HCT116 (cell line): ENCODE data around the gene WDR70. TPM values are rescaled to one million over a fixed set of nuclear protein-coding genes. Genes with fewer than 3 reads are reported as not detected.

Experiments used
- ATAC-seq: fragments of 200-7000 bp; cut with Tn5 transposase; 2 replicates; pipeline ENCODE4 v1.9.1; 2020; ENCODE audit warnings: mild to moderate bottlenecking, moderate library complexity
- BruUV-seq: library from RNA; stranded (reverse); fragments of 400-500 nt; replicated peaks from 2 replicates; lab custom pipeline; 2021; lab: Mats Ljungman, UMichigan
- CTCF ChIA-PET: fragments of 300-600 bp; sonication (Branson Sonifier 250); formaldehyde crosslinking; loops from one replicate; lab custom pipeline; 2021; ENCODE audit warnings: antibody characterized with exemption; lab: Charles Lee
- POLR2A ChIA-PET: fragments of 300-600, 350-600 bp; sonication (Branson Sonifier 250); formaldehyde crosslinking; loops from one replicate; lab custom pipeline; 2021; ENCODE audit warnings: antibody characterized with exemption; lab: Charles Lee
- RAD21 ChIA-PET, 2 experiments: fragments of 300-600 bp; sonication (Branson Sonifier 250); formaldehyde crosslinking; loops; one replicate each; lab custom pipeline; 2023; ENCODE audit warnings: low total read pairs in 2 of 2; ENCODE audit not compliant: uncharacterized antibody in 2 of 2, unreplicated experiment in 2 of 2, low non-redundant PET in 1 of 2; lab: Charles Lee
- DNase-seq: peaks from one replicate; pipeline ENCODE4 v3.0.0-alpha.2; 2010; ENCODE audit warnings: low read depth, low spot score
- H2AFZ ChIP-seq: fragments of 200-600 bp; shearing (Covaris generic), sonication (generic); 2 replicates; pipeline ENCODE4 v1.6.1; 2017; ENCODE audit warnings: low read depth, mixed run types, mixed read lengths, antibody characterized with exemption, low read length; ENCODE audit not compliant: poor library complexity, severe bottlenecking
- H3K27ac ChIP-seq: 2 replicates; pipeline ENCODE4 v1.5.1; 2012; ENCODE audit warnings: low read depth, low read length
- H3K27me3 ChIP-seq: fragments of 200-600 bp; sonication (generic); 2 replicates; pipeline ENCODE4 v1.6.1; 2016; ENCODE audit warnings: mixed run types, low read length, mixed read lengths; ENCODE audit not compliant: insufficient read depth
- H3K36me3 ChIP-seq, 2 experiments: fragments of 200-500 bp in 1 of 2; fragments of 200-600 bp in 1 of 2; sonication (Bioruptor generic) in 1 of 2; sonication (generic) in 1 of 2; 2 replicates each; pipeline versions ENCODE4 v1.5.1 to v1.6.1; 2014 to 2016; ENCODE audit warnings: low read length in 2 of 2, inconsistent platforms in 1 of 2, mixed read lengths in 1 of 2, mixed run types in 1 of 2; ENCODE audit not compliant: insufficient read depth in 2 of 2, control insufficient read depth in 1 of 2
- H3K4me1 ChIP-seq, 2 experiments: fragments of 200-600 bp in 1 of 2; sonication (generic) in 1 of 2; 2 replicates each; pipeline versions ENCODE4 v1.5.1 to v1.6.1; 2012 to 2017; ENCODE audit warnings: low read length in 2 of 2, inconsistent platforms in 1 of 2, mild to moderate bottlenecking in 1 of 2, mixed read lengths in 1 of 2, mixed run types in 1 of 2, moderate library complexity in 1 of 2; ENCODE audit not compliant: insufficient read depth in 2 of 2, control insufficient read depth in 1 of 2
- H3K4me2 ChIP-seq: fragments of 200-600 bp; sonication (generic); 2 replicates; pipeline ENCODE4 v1.6.1; 2017; ENCODE audit warnings: mixed run types, low read length, mixed read lengths
- H3K4me3 ChIP-seq, 2 experiments: fragments of 200-600 bp in 1 of 2; sonication (generic) in 1 of 2; replicated peaks in 1 of 2; 2 replicates each; pipeline ENCODE4 v1.5.1; 2011 to 2016; ENCODE audit warnings: low read length in 2 of 2, control low read depth in 1 of 2, low read depth in 1 of 2, mild to moderate bottlenecking in 1 of 2, mixed read lengths in 1 of 2, mixed run types in 1 of 2
- H3K79me2 ChIP-seq: fragments of 200-600 bp; sonication (generic); 2 replicates; pipeline ENCODE4 v1.6.1; 2017; ENCODE audit warnings: mild to moderate bottlenecking, mixed run types, low read length, moderate library complexity, mixed read lengths; ENCODE audit not compliant: insufficient read depth
- H3K9ac ChIP-seq: fragments of 200-600 bp; sonication (generic); 2 replicates; pipeline ENCODE4 v1.6.1; 2016; ENCODE audit warnings: low read length, mixed read lengths
- H3K9me2 ChIP-seq: fragments of 200-600 bp; sonication (generic), shearing (Covaris generic); 2 replicates; pipeline ENCODE4 v1.6.1; 2017; ENCODE audit warnings: mixed run types, mild to moderate bottlenecking, moderate library complexity; ENCODE audit not compliant: insufficient read depth
- H3K9me3 ChIP-seq, 2 experiments: fragments of 200-500 bp in 1 of 2; fragments of 200-600 bp in 1 of 2; sonication (Bioruptor generic) in 1 of 2; sonication (generic) in 1 of 2; 2 replicates each; pipeline ENCODE4 v1.6.1; 2014 to 2017; ENCODE audit warnings: low read length in 2 of 2, mixed read lengths in 2 of 2, inconsistent platforms in 1 of 2, low read depth in 1 of 2, mild to moderate bottlenecking in 1 of 2, mixed run types in 1 of 2, moderate library complexity in 1 of 2; ENCODE audit not compliant: control insufficient read depth in 1 of 2, insufficient read depth in 1 of 2
- H4K20me1 ChIP-seq: fragments of 200-600 bp; sonication (generic), shearing (Covaris generic); 2 replicates; pipeline ENCODE4 v1.6.1; 2017; ENCODE audit warnings: mixed run types, mild to moderate bottlenecking, moderate library complexity; ENCODE audit not compliant: insufficient read depth
- CBX3 ChIP-seq: IDR thresholded peaks from 2 replicates; pipeline ENCODE4 v1.6.1; 2012; ENCODE audit warnings: low read depth
- CEBPB ChIP-seq: IDR thresholded peaks from 2 replicates; pipeline ENCODE4 v1.6.1; 2012; ENCODE audit warnings: low read depth
- EGR1 ChIP-seq: IDR thresholded peaks from 2 replicates; pipeline ENCODE4 v1.6.1; 2012; ENCODE audit warnings: low read depth
- ELF1 ChIP-seq: IDR thresholded peaks from 2 replicates; pipeline ENCODE4 v1.6.1; 2012; ENCODE audit warnings: low read depth, borderline replicate concordance
- EZH2 ChIP-seq: fragments of 200-600 bp; sonication (generic); IDR thresholded peaks from 2 replicates; pipeline ENCODE4 v1.6.1; 2017; ENCODE audit warnings: antibody characterized with exemption, mixed run types
- EZH2phosphoT487 ChIP-seq: fragments of 200-600 bp; IDR thresholded peaks from 2 replicates; pipeline ENCODE4 v1.6.1; 2018; ENCODE audit warnings: antibody characterized with exemption, borderline replicate concordance
- FOSL1 ChIP-seq: IDR thresholded peaks from 2 replicates; pipeline ENCODE4 v1.6.1; 2012; ENCODE audit warnings: low read depth
- JUND ChIP-seq: IDR thresholded peaks from 2 replicates; pipeline ENCODE4 v1.6.1; 2012
- POLR2A ChIP-seq: IDR thresholded peaks from 2 replicates; pipeline ENCODE4 v1.7.0; 2011; ENCODE audit warnings: borderline replicate concordance; ENCODE audit not compliant: insufficient read depth, insufficient read length; ENCODE audit errors: extremely low read depth
- SRF ChIP-seq: IDR thresholded peaks from 2 replicates; pipeline ENCODE4 v1.6.1; 2012; ENCODE audit warnings: low read depth
- TCF7L2 ChIP-seq: IDR thresholded peaks from 2 replicates; pipeline ENCODE4 v1.7.0; 2011; ENCODE audit warnings: borderline replicate concordance, inconsistent platforms; ENCODE audit not compliant: insufficient read depth, insufficient read length; ENCODE audit errors: extremely low read depth
- YY1 ChIP-seq: IDR thresholded peaks from 2 replicates; pipeline ENCODE4 v1.6.1; 2011; ENCODE audit warnings: low read length, low read depth, moderate library complexity, mild to moderate bottlenecking; ENCODE audit not compliant: insufficient replicate concordance; ENCODE audit errors: extremely low read depth
- ZNF274 ChIP-seq: fragments of 200-500 bp; sonication (Bioruptor generic); IDR thresholded peaks from 2 replicates; pipeline ENCODE4 v1.6.1; 2014; ENCODE audit warnings: mild to moderate bottlenecking, low read depth, low read length, inconsistent platforms
- intact Hi-C: fragments of 100-400 bp; cut with micrococcal nuclease; formaldehyde crosslinking; loops from 2 replicates; pipeline ENCODE4 v1.10.0; 2022
- total RNA-seq: library from RNA; stranded (reverse); gene quantifications from one replicate; pipeline ENCODE4 v1.2.1, GENCODE V29; 2021; ENCODE audit not compliant: unreplicated experiment
- TF ChIP-seq, protein P1 (sequence below), 3 experiments: fragments of 200-600 bp in 1 of 3; sonication (generic) in 1 of 3; IDR thresholded peaks in 2 of 3; conservative IDR thresholded peaks in 1 of 3; 2 replicates each; pipeline ENCODE4 v1.5.1; 2012 to 2017; ENCODE audit warnings: low read depth in 2 of 3, low read length in 2 of 3, antibody characterized with exemption in 1 of 3, borderline replicate concordance in 1 of 3, control low read depth in 1 of 3, mild to moderate bottlenecking in 1 of 3, mixed read lengths in 1 of 3, mixed run types in 1 of 3, moderate library complexity in 1 of 3; ENCODE audit not compliant: insufficient read depth in 1 of 3
- TF ChIP-seq, protein P2 (sequence below): IDR thresholded peaks from 2 replicates; pipeline ENCODE4 v1.6.1; 2012
- TF ChIP-seq, protein P3 (sequence below): IDR thresholded peaks from 2 replicates; pipeline ENCODE4 v1.6.1; 2012
- TF ChIP-seq, protein P4 (sequence below): IDR thresholded peaks from 2 replicates; pipeline ENCODE4 v1.6.1; 2012; ENCODE audit warnings: low read depth

WDR70 gene
- total RNA-seq, 1 experiment from 2014 or later = 31.1 TPM

DNA sequence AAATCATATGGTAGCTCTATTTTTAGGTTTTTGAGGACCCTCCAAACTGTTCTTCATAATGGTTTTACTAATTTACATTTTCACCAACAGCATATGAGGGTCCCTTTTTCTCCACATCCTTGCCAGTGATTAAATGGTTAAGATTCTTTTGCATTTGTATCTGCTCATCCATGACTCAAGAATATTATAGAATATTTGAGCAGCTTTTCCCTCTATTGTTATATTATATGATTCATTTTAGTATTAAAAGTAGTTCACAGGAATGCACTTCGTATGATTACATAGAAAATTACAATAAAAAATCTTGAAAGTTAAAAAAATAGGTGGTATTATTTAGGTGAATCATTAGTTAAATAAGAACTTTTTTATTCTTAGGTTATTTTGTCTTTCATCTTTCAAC lies 140.7 kb downstream of the WDR70 start (continued):
- TF ChIP-seq, protein P1, sequence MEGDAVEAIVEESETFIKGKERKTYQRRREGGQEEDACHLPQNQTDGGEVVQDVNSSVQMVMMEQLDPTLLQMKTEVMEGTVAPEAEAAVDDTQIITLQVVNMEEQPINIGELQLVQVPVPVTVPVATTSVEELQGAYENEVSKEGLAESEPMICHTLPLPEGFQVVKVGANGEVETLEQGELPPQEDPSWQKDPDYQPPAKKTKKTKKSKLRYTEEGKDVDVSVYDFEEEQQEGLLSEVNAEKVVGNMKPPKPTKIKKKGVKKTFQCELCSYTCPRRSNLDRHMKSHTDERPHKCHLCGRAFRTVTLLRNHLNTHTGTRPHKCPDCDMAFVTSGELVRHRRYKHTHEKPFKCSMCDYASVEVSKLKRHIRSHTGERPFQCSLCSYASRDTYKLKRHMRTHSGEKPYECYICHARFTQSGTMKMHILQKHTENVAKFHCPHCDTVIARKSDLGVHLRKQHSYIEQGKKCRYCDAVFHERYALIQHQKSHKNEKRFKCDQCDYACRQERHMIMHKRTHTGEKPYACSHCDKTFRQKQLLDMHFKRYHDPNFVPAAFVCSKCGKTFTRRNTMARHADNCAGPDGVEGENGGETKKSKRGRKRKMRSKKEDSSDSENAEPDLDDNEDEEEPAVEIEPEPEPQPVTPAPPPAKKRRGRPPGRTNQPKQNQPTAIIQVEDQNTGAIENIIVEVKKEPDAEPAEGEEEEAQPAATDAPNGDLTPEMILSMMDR (IDR thresholded peaks at IDR 0.05 in 2 of 3, conservative IDR thresholded peaks at IDR 0.05 in 1 of 3; ENCODE audit: borderline replicate concordance in 1 of 3, insufficient read depth in 1 of 3, low read depth in 2 of 3, low read length in 2 of 3) = no peak
- TF ChIP-seq POLR2A (no peak), ELF1 (no peak)
- TF ChIP-seq, all 23 proteins: peak for 0

DNA sequence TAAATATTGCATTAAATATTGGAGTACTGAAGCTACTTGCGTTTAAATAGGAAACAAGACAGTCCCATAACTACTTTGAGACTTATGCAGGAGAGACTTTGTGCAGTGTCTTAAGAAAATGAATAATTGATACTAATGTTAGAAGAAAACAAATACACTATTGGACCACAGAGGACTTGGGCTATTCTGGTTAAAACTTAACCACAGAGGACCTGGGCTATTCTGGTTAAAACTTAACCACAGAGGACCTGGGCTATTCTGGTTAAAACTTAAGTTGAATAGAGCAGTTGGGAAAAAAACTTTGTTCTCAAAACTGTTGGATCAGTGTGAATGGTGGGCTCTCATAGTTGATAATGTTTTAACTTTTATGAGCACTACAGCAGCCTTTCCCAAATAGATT lies 141.7 kb downstream of the WDR70 start:
- Histone ChIP-seq H3K9ac (no peak overlapping the region), H3K4me1 (no peaks in the 10 kb centered on the region)
- no peak for DNase-seq
- TF ChIP-seq, protein P2, sequence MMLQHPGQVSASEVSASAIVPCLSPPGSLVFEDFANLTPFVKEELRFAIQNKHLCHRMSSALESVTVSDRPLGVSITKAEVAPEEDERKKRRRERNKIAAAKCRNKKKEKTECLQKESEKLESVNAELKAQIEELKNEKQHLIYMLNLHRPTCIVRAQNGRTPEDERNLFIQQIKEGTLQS = no peak
- TF ChIP-seq EZH2phosphoT487 (no peak), ZNF274 (no peak), EGR1 (no peak), CEBPB (no peak), TCF7L2 (no peak), EZH2 (no peak), POLR2A (no peak), YY1 (no peak), SRF (no peak), CBX3 (no peak), JUND (no peak), FOSL1 (no peak)
- TF ChIP-seq, protein P3, sequence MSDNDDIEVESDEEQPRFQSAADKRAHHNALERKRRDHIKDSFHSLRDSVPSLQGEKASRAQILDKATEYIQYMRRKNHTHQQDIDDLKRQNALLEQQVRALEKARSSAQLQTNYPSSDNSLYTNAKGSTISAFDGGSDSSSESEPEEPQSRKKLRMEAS = no peak
- TF ChIP-seq, protein P4, sequence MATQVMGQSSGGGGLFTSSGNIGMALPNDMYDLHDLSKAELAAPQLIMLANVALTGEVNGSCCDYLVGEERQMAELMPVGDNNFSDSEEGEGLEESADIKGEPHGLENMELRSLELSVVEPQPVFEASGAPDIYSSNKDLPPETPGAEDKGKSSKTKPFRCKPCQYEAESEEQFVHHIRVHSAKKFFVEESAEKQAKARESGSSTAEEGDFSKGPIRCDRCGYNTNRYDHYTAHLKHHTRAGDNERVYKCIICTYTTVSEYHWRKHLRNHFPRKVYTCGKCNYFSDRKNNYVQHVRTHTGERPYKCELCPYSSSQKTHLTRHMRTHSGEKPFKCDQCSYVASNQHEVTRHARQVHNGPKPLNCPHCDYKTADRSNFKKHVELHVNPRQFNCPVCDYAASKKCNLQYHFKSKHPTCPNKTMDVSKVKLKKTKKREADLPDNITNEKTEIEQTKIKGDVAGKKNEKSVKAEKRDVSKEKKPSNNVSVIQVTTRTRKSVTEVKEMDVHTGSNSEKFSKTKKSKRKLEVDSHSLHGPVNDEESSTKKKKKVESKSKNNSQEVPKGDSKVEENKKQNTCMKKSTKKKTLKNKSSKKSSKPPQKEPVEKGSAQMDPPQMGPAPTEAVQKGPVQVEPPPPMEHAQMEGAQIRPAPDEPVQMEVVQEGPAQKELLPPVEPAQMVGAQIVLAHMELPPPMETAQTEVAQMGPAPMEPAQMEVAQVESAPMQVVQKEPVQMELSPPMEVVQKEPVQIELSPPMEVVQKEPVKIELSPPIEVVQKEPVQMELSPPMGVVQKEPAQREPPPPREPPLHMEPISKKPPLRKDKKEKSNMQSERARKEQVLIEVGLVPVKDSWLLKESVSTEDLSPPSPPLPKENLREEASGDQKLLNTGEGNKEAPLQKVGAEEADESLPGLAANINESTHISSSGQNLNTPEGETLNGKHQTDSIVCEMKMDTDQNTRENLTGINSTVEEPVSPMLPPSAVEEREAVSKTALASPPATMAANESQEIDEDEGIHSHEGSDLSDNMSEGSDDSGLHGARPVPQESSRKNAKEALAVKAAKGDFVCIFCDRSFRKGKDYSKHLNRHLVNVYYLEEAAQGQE = no peak
- TF ChIP-seq, all 23 proteins: peak for 0
- H3K4me3 ChIP-seq = no peak overlapping the region
- ChIA-PET RAD21 (no interaction called here), POLR2A (no interaction called here), CTCF (no interaction called here)
- no TSS peak for BruUV-seq
- no peak overlapping the region for H3K27ac ChIP-seq
- H3K79me2 ChIP-seq = no peaks in the 10 kb centered on the region
- no peak overlapping the region for H2AFZ ChIP-seq
- H3K9me2 ChIP-seq = 0 out of 2 replicates have a peak, but pooled peaks cover 2% of the 10 kb centered on the region
- no peaks in the 10 kb centered on the region for H3K27me3 ChIP-seq
- intact Hi-C loops = no loop called here
- peaks cover 0 to 3% of the 10 kb centered on the region in 2 experiments; a peak in 1 of 4 replicates for H3K9me3 ChIP-seq
- H3K36me3 ChIP-seq = no peaks in the 10 kb centered on the region
- H3K4me2 ChIP-seq = no peak overlapping the region
- ATAC-seq = no peak
- no peaks in the 10 kb centered on the region for H4K20me1 ChIP-seq
